ENCODE measurements around the gene ST3GAL4.
"Not testable (repeated sequence)": the region's sequence is repeated elsewhere in the genome, so short reads cannot be mapped to it uniquely, and the experiment has no call there.

The ST3GAL4 gene

DNA sequence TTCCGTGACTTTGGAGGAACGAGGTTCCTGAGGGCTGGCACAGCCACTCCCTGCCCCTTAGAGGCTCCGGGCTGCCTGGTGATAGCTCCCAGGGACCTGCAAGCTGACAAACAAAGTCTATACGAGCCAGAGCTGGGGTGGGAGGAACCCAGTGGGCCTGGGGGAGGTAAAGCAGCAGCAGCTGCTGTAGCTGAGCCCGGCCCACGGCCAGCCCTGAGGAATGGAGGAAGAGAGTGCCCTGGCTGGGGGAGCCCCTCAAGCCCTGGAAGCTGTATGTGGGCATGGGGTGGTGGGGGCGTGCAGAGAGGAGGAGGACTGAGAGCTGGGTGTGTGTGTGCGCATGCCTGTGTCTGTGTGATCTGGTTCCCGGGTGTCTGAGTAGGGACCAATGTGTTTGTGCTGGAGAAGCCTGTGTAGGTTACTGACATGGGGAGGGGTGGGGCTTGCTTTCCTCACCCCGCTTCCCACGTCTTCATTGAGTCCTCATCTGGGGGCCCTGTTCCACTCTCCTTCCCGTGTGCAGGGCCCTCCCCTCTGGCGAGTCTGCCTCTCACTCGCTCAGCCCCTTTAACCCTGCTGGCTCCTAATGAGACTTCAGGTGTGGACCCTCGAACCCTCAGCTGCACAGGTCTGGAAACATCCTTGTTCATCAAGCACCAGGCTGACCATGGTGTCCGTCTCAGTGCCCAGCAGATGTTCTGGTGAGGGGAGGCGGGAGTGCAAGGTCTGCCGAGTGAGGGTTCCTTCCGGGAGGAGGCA is 10.8 kb downstream of the ST3GAL4 start:
- no peak for DNase-seq

DNA sequence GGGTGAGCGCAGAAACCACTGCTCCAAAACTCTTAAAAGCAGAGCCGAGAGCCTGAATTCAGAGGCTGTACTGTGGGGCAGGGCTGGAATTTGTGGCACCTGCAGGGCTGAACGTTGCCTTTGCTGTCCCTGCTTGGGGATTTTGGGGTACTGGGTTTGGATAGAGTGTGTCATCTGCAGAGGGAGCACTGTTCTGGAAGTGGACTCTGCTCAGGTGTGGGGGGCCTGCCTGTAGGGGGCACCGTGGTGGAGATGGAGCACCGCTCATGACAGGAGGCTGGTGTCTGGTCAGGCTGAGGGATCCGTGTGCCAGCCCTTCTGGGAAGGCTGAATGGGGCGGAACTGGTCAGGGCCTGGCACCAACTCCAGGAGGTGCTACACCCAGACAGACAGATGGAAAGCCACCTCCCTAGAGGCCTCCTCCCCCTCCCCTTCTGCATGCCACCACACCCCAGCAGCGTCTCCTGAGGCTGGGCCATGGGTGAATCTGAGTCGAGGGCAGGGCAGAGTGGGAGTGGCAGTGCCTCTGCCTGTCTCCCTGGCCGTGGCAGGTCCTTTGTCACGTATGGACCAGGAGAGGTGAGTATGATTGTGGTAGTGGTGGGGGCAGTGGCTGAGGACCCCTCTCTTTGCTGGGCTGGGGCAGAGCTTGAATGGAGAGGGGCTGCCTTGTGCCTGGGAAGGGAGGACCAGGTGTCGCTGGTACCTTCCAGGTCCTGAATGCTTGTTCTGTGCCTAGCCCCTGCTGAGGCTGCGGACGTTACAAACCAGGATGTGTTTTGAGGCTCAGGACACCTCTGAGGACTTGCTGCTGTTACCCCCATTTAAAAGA is 11.6 kb downstream of the ST3GAL4 start:
- not testable (repeated sequence) for DNase-seq

DNA sequence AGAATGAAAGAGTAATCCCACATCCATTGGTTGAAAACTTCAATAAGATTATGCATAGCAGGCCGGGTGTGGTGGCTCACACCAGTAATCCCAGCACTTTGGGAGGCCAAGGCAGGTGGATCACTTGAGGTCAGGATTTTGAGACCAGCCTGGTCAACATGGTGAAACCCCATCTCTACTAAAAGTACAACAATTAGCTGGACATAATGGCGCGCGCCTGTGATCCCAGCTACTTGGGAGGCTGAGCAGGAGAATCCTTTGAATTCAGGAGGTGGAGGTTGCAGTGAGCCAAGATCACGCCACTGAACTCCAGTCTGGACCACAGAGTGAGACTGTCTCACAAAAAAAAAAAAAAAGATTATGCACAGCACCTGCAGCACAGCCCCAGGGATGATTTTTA is 12.3 kb downstream of the ST3GAL4 start:
- not testable (repeated sequence) for DNase-seq

DNA sequence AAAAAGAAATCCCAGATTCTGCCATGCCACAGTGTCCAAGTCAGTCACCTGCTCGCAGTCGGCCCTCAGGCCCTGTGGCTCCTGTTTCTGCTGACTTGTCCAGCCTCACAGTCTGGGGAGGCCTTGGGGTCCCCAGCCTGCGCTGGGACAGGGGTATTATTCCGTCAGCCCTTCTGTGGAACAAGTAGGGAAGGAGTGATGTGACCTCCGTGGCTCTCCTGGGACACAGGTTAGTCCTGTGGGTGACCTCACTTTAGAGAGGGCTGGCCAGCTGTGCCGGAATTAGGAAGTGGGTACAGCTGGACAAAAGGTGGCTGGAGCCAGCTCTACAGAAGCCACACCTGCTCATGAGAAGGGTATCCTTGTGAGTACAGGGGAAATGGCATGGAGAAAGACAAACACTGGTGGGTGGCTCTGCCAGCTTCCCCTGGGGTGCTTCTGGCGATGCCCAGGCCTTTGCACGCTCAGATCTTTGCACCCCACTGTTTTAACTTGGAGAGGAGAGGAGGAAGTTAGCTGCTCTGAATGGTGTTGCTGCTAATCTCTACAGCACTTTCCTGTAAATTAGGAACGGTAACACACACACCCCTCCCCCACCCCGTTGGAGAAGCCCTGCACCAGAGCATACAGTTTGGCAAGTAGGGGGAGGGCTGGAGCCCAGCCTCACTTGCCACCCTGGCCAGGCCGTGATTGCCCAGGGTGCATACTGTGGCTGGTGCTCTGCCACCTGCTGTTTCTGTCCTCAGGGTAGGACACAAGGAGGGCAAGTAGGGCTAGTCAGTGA is 13.0 kb downstream of the ST3GAL4 start:
- not testable (repeated sequence) for DNase-seq

DNA sequence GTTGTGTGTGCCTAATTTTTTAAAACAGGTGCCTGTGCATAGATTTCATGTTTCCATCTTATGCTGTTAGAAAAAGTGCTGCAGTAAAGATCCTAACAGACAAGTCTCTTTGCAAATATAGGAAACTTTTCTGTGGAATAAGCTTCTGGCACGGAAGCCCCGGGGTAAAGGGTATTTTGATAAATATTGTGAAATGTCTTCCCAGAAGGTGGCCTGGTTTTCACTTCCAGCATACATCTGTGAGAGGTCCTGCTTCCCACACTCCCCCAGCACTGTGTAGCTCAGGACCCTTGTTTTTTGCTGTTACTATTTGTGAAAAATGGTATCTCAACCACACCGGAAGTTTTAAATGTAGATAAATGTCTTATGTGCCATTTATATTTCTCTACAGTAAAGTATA is 14.5 kb downstream of the ST3GAL4 start:
- no peak for DNase-seq

DNA sequence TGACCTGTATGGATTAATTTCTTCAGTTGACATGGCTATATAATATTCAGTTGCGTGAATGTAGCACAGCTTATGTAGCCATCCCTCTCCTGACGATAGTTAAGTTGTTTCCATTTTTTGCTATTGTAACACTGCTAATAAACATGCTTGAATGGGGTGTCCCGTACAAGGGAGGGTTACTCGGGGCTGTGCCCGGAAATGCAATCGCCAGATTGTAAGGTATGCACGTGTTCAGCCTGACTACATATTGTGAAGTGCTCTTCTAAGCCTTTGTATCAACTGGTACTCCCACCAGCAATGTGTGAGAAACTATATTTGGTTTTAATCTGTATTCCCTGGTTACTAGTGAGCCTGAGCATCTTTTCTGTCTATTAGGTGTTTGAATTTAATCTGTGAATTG is 16.1 kb downstream of the ST3GAL4 start:
- DNase-seq, result no peak

DNA sequence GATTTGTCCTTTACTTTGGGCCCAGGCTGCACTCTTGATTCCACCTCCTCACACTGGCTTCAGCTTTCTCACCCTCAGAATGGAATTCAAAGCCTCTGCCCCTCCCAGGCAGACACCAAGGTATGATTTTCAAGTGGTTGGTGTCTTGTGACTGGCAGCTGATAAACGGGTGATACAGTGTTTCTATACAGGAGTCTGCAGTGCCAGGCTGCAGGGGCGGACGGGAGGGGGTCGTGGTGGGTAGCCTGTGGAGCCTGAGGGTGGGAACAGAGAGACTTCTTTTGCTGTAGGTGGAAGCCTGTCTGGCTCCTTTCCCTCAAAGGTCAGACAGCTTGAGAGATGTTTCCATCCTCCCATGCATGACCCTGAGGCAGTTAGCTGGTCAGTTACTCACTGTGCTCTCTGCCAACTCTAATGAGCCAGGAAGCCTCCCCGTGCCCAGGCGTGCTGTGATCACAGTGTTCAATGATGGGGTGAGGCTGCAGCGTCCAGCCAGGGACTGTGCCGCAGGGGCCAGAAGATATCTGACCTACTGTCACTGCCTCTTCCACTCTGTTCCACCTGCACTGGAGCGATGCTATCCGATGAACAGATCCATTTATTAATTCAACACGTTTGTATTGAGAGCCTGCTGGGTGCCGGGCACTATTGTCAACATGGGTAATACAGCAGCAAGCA is 18.0 kb downstream of the ST3GAL4 start:
- not testable (repeated sequence) for DNase-seq

DNA sequence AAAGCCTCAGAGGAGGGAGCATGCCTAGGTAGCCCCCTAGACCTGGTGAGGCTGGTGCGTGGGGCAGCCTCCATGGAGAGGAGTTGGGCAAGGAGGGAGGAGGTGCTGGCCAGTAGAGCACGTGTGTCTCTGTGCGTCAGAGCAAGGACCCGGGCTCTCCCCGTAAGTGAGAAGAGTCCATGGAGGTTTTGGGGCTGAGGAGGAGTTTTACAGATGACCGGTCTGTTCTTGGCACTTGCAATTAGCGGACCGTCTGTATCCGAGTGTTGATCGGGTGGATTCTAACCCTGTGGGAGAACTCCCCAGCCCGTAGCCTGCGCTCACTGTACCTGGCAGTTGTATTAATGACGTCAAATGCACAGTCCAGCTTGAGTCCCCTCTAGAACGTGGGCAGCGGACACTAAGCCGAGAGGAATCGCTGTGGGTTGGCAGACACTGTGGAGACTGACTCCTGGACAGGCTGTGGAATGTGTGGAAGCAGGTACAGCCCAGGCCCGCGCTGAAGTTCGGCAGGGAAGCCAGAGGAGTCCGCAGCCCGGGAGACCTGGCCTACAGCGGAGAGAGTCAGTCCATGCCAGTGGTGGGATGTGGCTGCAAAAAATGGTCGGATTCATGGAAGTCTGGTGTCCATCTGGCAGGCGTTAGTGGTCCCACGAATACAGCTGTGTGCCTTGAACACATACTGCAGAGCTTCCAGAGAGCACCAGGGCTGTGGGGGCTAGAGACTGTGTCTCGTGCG is 19.2 kb downstream of the ST3GAL4 start:
- not testable (repeated sequence) for DNase-seq

DNA sequence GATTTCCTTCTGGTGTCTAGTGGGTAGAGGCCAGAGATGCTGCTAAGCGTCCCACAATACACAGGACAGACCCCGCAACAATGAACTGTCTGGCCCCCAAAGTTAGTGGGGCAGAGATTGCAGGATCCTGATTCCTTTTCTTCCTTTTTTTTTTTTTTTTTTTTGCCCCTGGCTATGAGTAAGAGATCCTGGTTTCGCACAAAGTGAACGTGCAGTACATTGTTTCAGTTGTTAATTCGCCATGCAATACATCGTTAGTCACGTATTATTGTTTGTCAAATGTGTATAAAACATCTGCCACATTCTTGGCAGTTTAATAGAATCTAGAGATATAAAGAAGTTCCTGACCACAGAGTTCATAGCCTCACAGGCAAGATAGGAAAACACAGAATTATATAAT is 20.2 kb downstream of the ST3GAL4 start:
- no peak for DNase-seq

DNA sequence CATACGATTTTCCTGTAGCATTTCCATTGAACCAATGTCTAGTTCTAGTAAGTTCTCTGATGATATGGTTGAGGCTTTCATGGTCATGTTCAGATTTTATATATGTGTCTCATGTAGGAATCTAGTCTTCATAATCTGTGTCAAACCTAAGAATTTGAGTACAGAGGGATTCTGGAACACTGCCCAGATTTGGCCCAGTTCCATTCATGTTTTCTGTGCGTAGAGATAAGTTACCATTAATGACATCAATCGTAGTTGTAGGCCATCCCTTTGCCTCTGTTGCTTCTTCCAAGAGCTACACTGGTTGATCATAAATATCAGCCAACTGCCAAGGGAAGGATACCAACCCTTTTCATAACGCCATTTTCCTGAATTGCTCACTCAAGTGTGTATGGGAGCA is 23.3 kb downstream of the ST3GAL4 start:
- DNase-seq, result no peak

DNA sequence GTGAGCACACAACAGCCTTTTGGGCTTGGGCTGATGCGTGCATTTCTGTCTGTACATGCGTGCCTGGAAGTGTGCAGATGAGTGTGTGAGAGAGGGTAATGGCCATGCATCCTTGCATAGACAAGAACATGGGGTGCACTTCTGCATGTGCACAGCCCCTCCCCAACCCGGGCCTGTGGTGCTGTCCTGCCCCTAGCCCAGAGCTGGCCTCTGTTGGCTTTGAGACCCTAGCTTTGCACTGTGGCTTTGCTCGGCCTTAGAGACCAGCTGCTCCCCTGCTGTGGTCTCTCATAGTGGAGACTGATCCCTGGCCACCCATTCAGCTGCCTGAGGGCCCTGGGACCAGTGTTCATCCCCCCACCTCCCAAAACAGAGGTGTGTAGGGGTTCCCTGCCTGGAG is 25.4 kb downstream of the ST3GAL4 start:
- no peak for DNase-seq

DNA sequence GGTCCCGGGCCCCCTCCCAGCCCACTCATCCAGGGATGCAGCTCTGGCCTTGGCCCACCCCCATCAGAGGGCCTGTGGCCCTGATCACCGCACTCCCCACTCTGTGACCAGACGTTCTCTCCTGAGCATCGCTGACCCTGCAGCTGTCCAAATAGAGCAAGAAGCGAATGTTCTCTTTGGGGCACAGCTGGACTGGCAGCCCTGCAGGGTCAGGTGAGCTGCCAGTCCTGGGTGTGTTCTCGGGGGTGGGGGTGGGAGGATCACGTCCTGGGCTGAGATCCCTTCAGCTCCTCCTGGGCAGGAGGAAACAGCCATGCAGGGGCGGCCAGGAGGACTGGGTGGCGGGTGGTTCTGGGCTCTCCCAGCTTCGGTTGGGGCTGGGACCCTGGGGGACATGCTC is 26.5 kb downstream of the ST3GAL4 start:
- not testable (repeated sequence) for DNase-seq

DNA sequence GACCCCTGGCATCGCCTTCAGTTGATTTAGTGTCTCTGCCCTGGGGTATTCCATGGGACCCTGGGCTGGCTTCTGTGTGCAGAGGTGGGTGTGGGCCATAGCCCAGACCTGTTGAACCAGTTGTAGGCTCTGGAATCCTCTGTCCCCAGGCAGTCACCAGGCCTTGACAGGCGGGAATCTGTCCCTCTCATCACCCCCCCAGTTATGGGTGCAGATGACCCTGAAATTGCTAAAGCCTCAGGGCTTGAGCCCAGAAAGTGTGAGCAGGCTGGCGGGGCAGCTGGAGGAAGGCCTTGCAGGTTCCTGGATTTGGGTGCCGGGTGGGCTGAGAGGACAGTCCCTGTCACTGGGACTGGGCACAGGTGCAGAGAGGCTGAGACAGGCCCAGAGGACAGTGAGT is 27.2 kb downstream of the ST3GAL4 start:
- not testable (repeated sequence) for DNase-seq

DNA sequence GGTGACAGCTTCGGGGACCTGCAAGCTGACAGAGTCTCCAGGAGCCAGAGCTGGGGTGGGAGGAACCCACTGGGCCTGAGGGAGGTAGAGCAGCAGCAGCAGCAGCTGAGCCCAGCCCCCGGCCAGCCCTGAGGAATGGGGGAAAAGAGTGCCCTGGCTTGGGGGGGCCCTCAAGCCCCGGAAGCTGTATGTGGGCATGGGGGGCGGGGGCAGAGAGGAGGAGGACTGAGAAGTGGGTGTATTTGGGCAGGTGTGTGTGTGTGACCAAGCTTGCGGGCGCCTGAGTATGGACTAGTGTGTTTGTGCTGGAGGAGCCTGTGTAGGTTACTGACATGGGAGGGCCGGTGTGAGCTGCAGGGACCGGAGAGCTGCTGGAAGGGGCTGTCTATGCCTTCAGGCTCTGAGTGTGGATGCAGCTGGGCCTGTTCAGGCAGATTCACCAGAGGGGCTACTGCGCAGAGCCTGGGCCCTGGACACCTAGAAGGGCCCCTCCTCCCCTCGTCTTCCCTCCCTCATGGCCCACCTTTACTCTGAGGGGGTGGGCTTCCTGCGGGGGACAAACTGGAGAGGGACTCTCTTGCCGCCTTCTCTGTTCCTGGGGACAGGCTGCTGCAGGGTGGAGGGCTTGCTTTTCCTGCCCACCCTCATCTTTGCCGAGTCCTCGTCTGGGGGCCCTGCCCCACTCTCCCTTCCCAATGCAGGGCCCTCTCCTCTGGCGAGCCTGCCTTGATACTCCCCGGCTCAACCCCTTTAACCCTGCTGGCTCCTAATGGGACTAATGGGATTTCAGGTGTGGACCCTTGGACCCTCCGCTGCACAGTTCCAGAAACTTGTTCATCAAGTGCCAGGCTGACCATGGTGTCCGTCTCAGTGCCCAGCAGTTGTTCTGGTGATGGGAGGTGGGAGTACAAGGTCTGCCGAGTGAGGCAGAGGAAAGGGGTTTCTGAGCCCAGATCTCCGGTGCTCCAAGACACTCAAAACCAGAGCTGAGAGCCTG is 28.2 kb downstream of the ST3GAL4 start:
- DNase-seq, result no peak

DNA sequence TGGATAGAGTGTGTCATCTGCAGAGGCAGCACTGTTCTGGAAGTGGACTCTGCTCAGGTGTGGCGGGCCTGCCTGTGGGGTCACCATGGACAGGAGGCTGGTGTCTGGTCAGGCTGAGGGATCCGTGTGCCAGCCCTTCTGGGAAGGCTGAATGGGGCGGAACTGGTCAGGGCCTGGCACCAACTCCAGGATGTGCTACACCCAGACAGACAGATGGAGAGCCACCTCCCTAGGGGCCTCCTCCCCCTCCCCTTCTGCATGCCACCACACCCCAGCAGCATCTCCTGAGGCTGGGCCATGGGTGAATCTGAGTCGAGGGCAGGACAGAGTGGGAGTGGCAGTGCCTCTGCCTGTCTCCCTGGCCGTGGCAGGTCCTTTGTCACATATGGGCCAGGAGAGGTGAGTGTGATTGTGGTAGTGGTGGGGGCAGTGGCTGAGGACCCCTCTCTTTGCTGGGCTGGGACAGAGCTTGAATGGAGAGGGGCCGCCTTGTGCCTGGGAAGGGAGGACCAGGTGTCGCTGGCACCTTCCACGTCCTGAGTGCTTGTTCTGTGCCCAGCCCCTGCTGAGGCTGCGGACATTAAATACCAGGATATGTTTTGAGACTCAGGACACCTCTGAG is 29.1 kb downstream of the ST3GAL4 start:
- no peak for DNase-seq

DNA sequence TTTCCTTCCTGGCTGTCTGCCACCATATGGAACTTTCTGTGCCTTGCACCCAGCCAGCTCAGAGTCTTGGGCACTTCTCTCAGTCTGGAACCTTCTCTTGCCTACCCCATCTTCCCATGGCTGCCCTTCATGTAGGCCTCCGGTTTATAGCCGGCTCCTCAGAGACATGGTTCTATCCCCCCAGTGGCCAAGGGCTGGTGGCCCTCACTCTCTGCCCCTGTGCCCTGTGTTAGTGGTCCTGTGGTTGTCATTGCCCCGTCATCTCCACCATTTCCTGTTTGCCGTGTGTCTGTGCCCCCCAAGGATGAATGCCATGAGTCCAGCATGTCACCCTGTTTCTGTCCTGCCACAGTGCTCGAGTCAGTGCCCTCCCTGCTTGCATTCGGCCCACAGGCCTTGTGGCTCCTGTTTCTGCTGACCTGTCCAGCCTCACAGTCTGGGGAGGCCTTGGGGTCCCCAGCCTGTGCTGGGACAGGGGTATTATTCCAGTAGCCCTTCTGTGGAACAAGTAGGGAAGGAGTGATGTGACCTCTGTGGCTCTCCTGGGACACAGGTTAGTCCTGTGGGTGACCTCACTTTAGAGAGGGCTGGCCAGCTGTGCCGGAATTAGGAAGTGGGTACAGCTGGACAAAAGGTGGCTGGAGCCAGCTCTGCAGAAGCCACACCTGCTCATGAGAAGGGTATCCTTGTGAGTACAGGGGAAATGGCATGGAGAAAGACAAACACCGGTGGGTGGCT is 30.7 kb downstream of the ST3GAL4 start:
- no peak for DNase-seq

DNA sequence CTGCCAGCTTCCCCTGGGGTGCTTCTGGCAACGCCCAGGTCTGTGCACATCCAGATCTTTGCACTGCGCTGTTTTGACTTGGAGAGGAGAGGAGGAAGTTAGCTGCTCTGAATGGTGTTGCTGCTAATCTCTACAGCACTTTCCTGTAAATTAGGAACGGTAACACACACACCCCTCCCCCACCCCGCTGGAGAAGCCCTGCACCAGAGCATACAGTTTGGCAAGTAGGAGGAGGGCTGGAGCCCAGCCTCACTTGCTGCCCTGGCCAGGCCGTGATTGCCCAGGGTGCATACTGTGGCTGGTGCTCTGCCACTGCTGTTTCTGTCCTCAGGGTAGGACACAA is 31.2 kb downstream of the ST3GAL4 start:
- not testable (repeated sequence) for DNase-seq

DNA sequence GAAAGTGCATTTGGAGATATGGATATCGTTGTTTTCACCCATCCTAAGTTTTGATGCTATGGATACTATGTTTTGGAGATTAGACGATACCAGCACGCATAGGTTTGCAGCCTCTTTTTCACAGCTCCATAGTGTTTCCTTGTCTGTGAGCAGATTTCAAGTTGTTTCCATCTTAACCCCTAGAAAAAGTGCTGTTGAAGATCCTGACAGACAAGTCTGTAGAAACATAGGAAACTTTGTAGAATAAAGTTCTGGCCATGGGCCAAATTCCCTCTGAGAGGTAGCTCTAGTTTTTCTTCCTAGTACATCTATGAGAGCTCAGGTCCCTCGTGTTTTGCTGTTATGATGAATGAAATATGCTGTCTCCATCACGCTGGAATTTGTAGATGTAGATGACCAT is 32.4 kb downstream of the ST3GAL4 start:
- no peak for DNase-seq

DNA sequence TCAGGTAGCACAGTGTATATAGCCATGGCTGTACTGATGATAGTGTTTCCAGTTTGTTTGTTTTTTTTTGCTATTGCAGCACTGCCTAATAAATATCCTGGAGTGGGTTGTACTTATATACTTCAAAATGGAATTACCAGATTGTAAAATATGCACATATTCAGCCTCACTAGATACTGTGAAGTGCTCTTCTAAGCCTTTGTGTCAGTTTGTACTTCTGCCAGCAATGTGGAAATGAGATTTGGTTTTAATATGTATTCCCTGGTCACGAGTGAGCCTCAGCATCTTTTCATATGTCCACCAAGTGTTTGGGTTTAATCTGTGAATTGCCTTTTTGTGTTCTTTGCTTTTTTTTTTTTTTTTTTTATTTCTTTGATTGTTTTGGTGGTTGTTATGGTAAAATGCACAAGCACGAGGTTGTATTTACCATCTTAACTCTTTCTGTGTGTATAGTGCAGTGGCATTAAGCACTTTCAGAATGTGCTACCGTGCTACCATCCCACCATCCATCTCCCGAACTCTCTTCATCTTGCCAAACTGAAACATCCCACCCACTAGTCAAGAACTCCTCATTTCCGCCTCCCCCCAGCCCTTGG is 34.9 kb downstream of the ST3GAL4 start:
- no peak for DNase-seq

Measured in activated naive CD4-positive, alpha-beta T cell treated with Interleukin-2 at 50 U/mL for 16 hours (primary cell).